DND-41 (cell line): ENCODE data around the gene MRFAP1.

Experiments
- CTCF ChIP-seq: IDR thresholded peaks from 2 replicates; pipeline ENCODE4 v1.5.1; 2012; ENCODE audit warnings: borderline replicate concordance, low read length, moderate library complexity, mild to moderate bottlenecking; ENCODE audit not compliant: poor library complexity, severe bottlenecking; ENCODE audit errors: extremely low read depth
- EZH2 ChIP-seq: IDR thresholded peaks from 3 replicates; pipeline ENCODE4 v1.6.1; 2012; ENCODE audit warnings: borderline replicate concordance, low read depth, mild to moderate bottlenecking, moderate library complexity, low read length, inconsistent platforms; ENCODE audit not compliant: severe bottlenecking

- no peak for TF ChIP-seq CTCF
- no peak for TF ChIP-seq EZH2
Observed at GRCh38 chr4:6618386-6619115, 21.9 kb upstream of the MRFAP1 start.
